HEK293 (cell line): ENCODE results near the gene RAPGEF5.
"Not testable (repeated sequence)": the region's sequence is repeated elsewhere in the genome, so short reads cannot be mapped to it uniquely, and the experiment has no call there.

Experiments used
- CTCF ChIA-PET: fragments of 350-600 bp; formaldehyde crosslinking; extraction: SDS; loops from one replicate; lab custom pipeline; 2021; ENCODE audit warnings: antibody characterized with exemption; lab: Yijun Ruan, JAX
- POLR2A ChIA-PET: fragments of 300-600 bp; formaldehyde crosslinking; extraction: SDS; loops from one replicate; lab custom pipeline; 2020; ENCODE audit warnings: antibody characterized with exemption, inconsistent platforms; lab: Yijun Ruan, JAX
- H3K27ac ChIP-seq: fragments of 200-500 bp; sonication (Bioruptor generic); 2 replicates; pipeline ENCODE4 v1.5.1; 2014; ENCODE audit warnings: low read depth, low read length, control low read depth, inconsistent platforms; ENCODE audit errors: extremely low read depth
- H3K36me3 ChIP-seq, 2 experiments: fragments of 200-500 bp in 1 of 2; sonication (Bioruptor generic) in 1 of 2; 1 replicate in 1 of 2; 2 replicates in 1 of 2; pipeline ENCODE4 v1.5.1; 2014 to 2017; ENCODE audit warnings: inconsistent platforms in 2 of 2, low read length in 2 of 2; ENCODE audit not compliant: control insufficient read depth in 2 of 2, insufficient read depth in 1 of 2
- H3K4me1 ChIP-seq: fragments of 200-500 bp; sonication (Bioruptor generic); 2 replicates; pipeline ENCODE4 v1.5.1; 2014; ENCODE audit warnings: mild to moderate bottlenecking, low read length, inconsistent platforms; ENCODE audit not compliant: control insufficient read depth, insufficient read depth
- H3K4me3 ChIP-seq: 2 replicates; pipeline ENCODE4 v1.5.1; 2011; ENCODE audit warnings: low read depth, mild to moderate bottlenecking, control low read depth, low read length, moderate library complexity
- H3K9me3 ChIP-seq: fragments of 200-500 bp; sonication (Bioruptor generic); 2 replicates; pipeline ENCODE4 v1.5.1; 2014; ENCODE audit warnings: low read depth, low read length, inconsistent platforms; ENCODE audit not compliant: control insufficient read depth, insufficient read depth
- KLF8 ChIP-seq: fragments of 450-650 bp; formaldehyde crosslinking; IDR thresholded peaks from 2 replicates; pipeline ENCODE4 v1.5.1; 2016; ENCODE audit warnings: missing biosample characterization, missing genetic modification characterization
- MEIS1 ChIP-seq: sonication (generic); formaldehyde crosslinking; IDR thresholded peaks from 2 replicates; pipeline ENCODE4 v1.8.1; 2022; ENCODE audit warnings: missing genetic modification reagents, mild to moderate bottlenecking, borderline replicate concordance
- SCRT2 ChIP-seq: fragments of 450-650 bp; formaldehyde crosslinking; IDR thresholded peaks from 2 replicates; pipeline ENCODE4 v1.5.1; 2016; ENCODE audit warnings: missing biosample characterization, missing genetic modification characterization
- ZFP37 ChIP-seq: fragments of 450-650 bp; formaldehyde crosslinking; IDR thresholded peaks from 2 replicates; pipeline ENCODE4 v1.5.1; 2016; ENCODE audit warnings: missing biosample characterization, missing genetic modification characterization
- ZFP69B ChIP-seq: fragments of 450-650 bp; formaldehyde crosslinking; IDR thresholded peaks from 2 replicates; pipeline ENCODE4 v1.5.1; 2016; ENCODE audit warnings: missing biosample characterization, missing genetic modification characterization
- ZNF148 ChIP-seq: fragments of 450-650 bp; formaldehyde crosslinking; IDR thresholded peaks from 2 replicates; pipeline ENCODE4 v1.5.0; 2017; ENCODE audit warnings: missing biosample characterization, missing genetic modification characterization, borderline replicate concordance
- ZNF391 ChIP-seq: fragments of 450-650 bp; formaldehyde crosslinking; IDR thresholded peaks from 2 replicates; pipeline ENCODE4 v1.5.1; 2016; ENCODE audit warnings: low read depth, missing biosample characterization, missing genetic modification characterization, borderline replicate concordance
- ZNF394 ChIP-seq: fragments of 450-650 bp; formaldehyde crosslinking; IDR thresholded peaks from 2 replicates; pipeline ENCODE4 v1.5.1; 2016; ENCODE audit warnings: missing biosample characterization, missing genetic modification characterization, mild to moderate bottlenecking, moderate library complexity, borderline replicate concordance
- ZNF449 ChIP-seq: fragments of 450-650 bp; formaldehyde crosslinking; IDR thresholded peaks from 2 replicates; pipeline ENCODE4 v1.5.1; 2017; ENCODE audit warnings: missing biosample characterization, mild to moderate bottlenecking, missing genetic modification characterization, moderate library complexity
- ZNF488 ChIP-seq: fragments of 450-650 bp; formaldehyde crosslinking; IDR thresholded peaks from 2 replicates; pipeline ENCODE4 v1.5.1; 2016; ENCODE audit warnings: missing biosample characterization, missing genetic modification characterization
- ZNF510 ChIP-seq: fragments of 450-650 bp; formaldehyde crosslinking; IDR thresholded peaks from 2 replicates; pipeline ENCODE4 v1.5.1; 2018; ENCODE audit warnings: mild to moderate bottlenecking, missing genetic modification characterization, missing biosample characterization; ENCODE audit not compliant: insufficient replicate concordance
- ZNF701 ChIP-seq: fragments of 450-650 bp; formaldehyde crosslinking; IDR thresholded peaks from 2 replicates; pipeline ENCODE4 v1.5.1; 2016; ENCODE audit warnings: missing biosample characterization, missing genetic modification characterization
- ZXDB ChIP-seq: fragments of 450-650 bp; formaldehyde crosslinking; IDR thresholded peaks from 2 replicates; pipeline ENCODE4 v1.5.1; 2016; ENCODE audit warnings: missing biosample characterization, missing genetic modification characterization
- TF ChIP-seq, protein P1 (sequence below): fragments of 450-650 bp; formaldehyde crosslinking; optimal IDR thresholded peaks from 2 replicates; pipeline ENCODE3; 2016; ENCODE audit warnings: missing biosample characterization, mild to moderate bottlenecking, missing genetic modification characterization
- TF ChIP-seq, protein P2 (sequence below): fragments of 450-650 bp; formaldehyde crosslinking; IDR thresholded peaks from 2 replicates; pipeline ENCODE4 v1.5.1; 2016; ENCODE audit warnings: missing biosample characterization, missing genetic modification characterization

RAPGEF5 gene

DNA sequence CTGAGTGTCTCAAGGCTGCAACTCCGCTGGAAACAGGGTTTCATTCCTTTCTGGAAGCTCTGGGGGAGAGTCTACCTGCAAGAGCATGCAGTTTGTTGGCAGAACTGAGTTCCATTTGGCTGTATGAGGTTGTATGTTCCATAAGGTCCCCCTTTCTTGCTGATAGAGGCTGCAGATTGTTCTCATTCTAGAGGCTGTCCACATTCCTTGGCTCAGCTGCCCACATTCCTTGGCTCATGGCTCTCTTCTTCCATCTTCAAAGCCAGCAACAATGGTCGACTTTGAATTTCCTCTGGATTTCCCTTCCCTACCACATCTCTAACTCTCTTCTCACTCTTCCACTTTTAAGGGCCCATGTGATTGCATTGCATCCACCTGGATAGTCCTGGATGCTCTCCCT is 264.0 kb downstream of the RAPGEF5 start:
- Histone ChIP-seq H3K4me1 (no peaks in the 10 kb centered on the region), H3K27ac (no peak overlapping the region), H3K36me3 (no peaks in the 10 kb centered on the region), H3K9me3 (no peaks in the 10 kb centered on the region), H3K4me3 (no peak overlapping the region)
- CTCF ChIA-PET = interaction anchor here (0.6 to 3.6 kb wide), 4 partner anchors 10 to 17 kb away, joined by 3 to 20 read pairs (median 17); no protein-coding TSS in a partner anchor
- no peak for TF ChIP-seq SCRT2 (tag by site-specific recombination)
- POLR2A ChIA-PET = no interaction called here

DNA sequence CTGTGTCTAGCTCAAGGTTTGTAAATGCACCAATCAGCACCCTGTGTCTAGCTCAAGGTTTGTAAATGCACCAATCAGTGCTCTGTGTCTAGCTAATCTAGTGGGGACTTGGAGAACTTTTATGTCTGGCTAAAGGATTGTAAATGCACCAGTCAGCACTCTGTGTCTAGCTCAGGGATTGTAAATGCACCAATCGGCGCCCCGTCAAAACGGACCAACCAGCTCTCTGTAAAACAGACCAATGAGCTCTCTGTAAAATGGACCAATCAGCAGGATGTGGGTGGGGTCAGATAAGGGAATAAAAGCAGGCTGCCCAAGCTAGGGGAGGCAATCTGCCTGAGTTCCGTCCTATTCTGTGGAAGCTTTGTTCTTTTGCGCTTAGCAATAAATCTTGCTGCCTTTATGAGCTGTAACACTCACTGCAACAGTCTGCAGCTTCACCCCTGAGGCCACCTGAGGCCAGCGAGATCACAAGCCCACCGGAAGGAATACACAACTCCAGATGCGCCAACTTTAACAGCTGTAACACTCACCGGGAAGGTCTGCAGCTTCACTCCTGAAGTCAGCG is 265.9 kb downstream of the RAPGEF5 start:
- POLR2A ChIA-PET, H3K4me1 ChIP-seq, H3K27ac ChIP-seq, H3K4me3 ChIP-seq, H3K9me3 ChIP-seq, H3K36me3 ChIP-seq: not testable (repeated sequence)
- CTCF ChIA-PET = interaction anchor here (0.6 to 3.6 kb wide), 4 partner anchors 8 to 277 kb away, joined by 3 to 20 read pairs (median 10); no protein-coding TSS in a partner anchor

GRCh38 chr7:22090512-22090911 is 266.4 kb downstream of the RAPGEF5 start:
- no peak overlapping the region for H3K4me3 ChIP-seq
- CTCF ChIA-PET = interaction anchor here (0.6 to 1.4 kb wide), 2 partner anchors 13 to 278 kb away, joined by 3 read pairs; no protein-coding TSS in a partner anchor
- no peak overlapping the region for H3K27ac ChIP-seq
- H3K36me3 ChIP-seq = no peaks in the 10 kb centered on the region
- POLR2A ChIA-PET = no interaction called here
- TF ChIP-seq, protein P1, sequence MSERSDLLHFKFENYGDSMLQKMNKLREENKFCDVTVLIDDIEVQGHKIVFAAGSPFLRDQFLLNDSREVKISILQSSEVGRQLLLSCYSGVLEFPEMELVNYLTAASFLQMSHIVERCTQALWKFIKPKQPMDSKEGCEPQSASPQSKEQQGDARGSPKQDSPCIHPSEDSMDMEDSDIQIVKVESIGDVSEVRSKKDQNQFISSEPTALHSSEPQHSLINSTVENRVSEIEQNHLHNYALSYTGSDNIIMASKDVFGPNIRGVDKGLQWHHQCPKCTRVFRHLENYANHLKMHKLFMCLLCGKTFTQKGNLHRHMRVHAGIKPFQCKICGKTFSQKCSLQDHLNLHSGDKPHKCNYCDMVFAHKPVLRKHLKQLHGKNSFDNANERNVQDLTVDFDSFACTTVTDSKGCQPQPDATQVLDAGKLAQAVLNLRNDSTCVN (tag by site-specific recombination) = no peak
- TF ChIP-seq ZNF148 (tag by site-specific recombination) (no peak), ZFP69B (tag by site-specific recombination) (no peak), KLF8 (no peak), ZFP37 (tag by site-specific recombination) (no peak), ZXDB (tag by site-specific recombination) (no peak), ZNF701 (tag by site-specific recombination) (no peak), MEIS1 (no peak), ZNF510 (tag by site-specific recombination) (no peak)
- TF ChIP-seq, protein P2, sequence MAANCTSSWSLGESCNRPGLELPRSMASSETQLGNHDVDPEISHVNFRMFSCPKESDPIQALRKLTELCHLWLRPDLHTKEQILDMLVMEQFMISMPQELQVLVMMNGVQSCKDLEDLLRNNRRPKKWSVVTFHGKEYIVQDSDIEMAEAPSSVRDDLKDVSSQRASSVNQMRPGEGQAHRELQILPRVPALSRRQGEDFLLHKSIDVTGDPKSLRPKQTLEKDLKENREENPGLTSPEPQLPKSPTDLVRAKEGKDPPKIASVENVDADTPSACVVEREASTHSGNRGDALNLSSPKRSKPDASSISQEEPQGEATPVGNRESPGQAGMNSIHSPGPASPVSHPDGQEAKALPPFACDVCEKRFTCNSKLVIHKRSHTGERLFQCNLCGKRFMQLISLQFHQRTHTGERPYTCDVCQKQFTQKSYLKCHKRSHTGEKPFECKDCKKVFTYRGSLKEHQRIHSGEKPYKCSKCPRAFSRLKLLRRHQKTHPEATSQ (tag by site-specific recombination) = no peak
- H3K9me3 ChIP-seq = no peaks in the 10 kb centered on the region
- no peaks in the 10 kb centered on the region for H3K4me1 ChIP-seq

GRCh38 chr7:22090107-22090506 is 266.8 kb downstream of the RAPGEF5 start:
- Histone ChIP-seq H3K27ac (no peak overlapping the region), H3K4me1 (no peaks in the 10 kb centered on the region), H3K36me3 (no peaks in the 10 kb centered on the region), H3K9me3 (no peaks in the 10 kb centered on the region), H3K4me3 (no peak overlapping the region)
- POLR2A ChIA-PET = no interaction called here
- CTCF ChIA-PET = interaction anchor here (1.4 kb wide), 1 partner anchor 13 kb away, joined by 3 read pairs; no protein-coding TSS in a partner anchor
- no peak for TF ChIP-seq ZNF391 (tag by site-specific recombination)
- TF ChIP-seq ZNF394 (tag by site-specific recombination) = no peak
- TF ChIP-seq ZNF488 = no peak
- TF ChIP-seq ZNF449 = no peak
